Chondrocyte (in vitro differentiated cells): ENCODE results near the gene CD274. TPM values are rescaled to one million over a fixed set of nuclear protein-coding genes. Genes with fewer than 3 reads are reported as not detected.

ENCODE experiments used
- DNase-seq: peaks from one replicate; pipeline ENCODE4 v3.0.0; 2021; ENCODE audit warnings: mixed read lengths, low spot score
- H3K27ac Mint-ChIP-seq: one replicate; pipeline ENCODE4 v1.8.0; 2021; ENCODE audit warnings: mild to moderate bottlenecking, moderate library complexity, mixed read lengths; ENCODE audit not compliant: unreplicated experiment
- H3K27me3 Mint-ChIP-seq: 2 replicates; pipeline ENCODE4 v1.8.0; 2021; ENCODE audit warnings: low read depth, mixed read lengths
- H3K36me3 Mint-ChIP-seq: 2 replicates; pipeline ENCODE4 v1.8.0; 2021; ENCODE audit warnings: low read depth, mixed read lengths
- H3K4me1 Mint-ChIP-seq: 2 replicates; pipeline ENCODE4 v1.8.0; 2021; ENCODE audit warnings: low read depth, mild to moderate bottlenecking, mixed read lengths
- H3K4me3 Mint-ChIP-seq: one replicate; pipeline ENCODE4 v1.8.0; 2021; ENCODE audit warnings: mild to moderate bottlenecking, moderate library complexity, mixed read lengths; ENCODE audit not compliant: unreplicated experiment
- H3K9me3 Mint-ChIP-seq: 2 replicates; pipeline ENCODE4 v1.8.0; 2021; ENCODE audit warnings: low read depth, mixed read lengths
- CTCF ChIP-seq: fragments of 200-600 bp; sonication (generic); IDR thresholded peaks from 2 replicates; pipeline ENCODE4 v1.5.0; 2021; ENCODE audit warnings: antibody characterized with exemption, mild to moderate bottlenecking, moderate library complexity
- total RNA-seq: library from RNA; stranded (reverse); gene quantifications from 3 replicates; pipeline ENCODE4 v1.2.1, GENCODE V29; 2021

CD274 gene
- total RNA-seq, 1 donor from 2014 or later, result 0.12 TPM

DNA sequence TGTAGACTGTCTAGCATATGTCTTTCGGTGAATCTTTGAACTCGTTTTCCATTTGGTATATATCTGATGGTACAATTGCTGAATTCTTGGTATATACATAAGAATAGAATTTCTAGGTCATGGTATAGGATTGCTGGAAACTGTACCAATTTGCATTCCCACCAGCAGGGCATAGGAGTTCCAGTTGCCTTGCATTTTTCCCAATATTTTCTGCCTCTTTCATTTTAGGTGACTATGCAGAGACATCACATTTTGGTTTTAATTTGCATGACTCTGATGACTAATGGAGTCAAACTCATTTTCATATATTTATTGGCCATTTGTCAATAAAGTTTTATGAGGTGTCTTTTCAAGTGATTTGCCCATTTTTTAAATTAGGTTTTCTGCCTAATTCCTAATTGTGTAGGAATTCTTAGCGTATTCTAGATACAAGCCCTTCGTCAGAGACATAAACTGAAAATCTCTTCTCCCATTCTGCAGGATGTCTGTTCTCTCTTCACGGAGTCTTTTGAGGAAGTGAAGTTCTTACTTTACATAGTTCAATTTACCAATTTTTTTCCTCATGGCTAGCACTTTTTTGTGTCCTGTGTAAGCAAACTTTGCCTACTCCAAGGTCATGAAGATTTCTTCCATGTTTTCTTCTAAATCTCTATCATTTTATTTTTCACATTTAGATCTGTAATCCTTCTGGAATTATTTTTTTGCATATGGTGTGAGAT lies 31.1 kb downstream of the CD274 start:
- peak; percentile 44 for TF ChIP-seq CTCF
- Mint-ChIP-seq H3K36me3 (no peaks in the 10 kb centered on the region), H3K27ac (no peak overlapping the region), H3K4me3 (no peak overlapping the region), H3K27me3 (no peaks in the 10 kb centered on the region), H3K9me3 (peaks cover 8% of the 10 kb centered on the region), H3K4me1 (no peaks in the 10 kb centered on the region)
- no peak for DNase-seq

GRCh38 chr9:5482194-5482593 lies 31.9 kb downstream of the CD274 start:
- Mint-ChIP-seq H3K27me3 (no peaks in the 10 kb centered on the region), H3K9me3 (peaks cover 7% of the 10 kb centered on the region), H3K4me1 (no peaks in the 10 kb centered on the region), H3K27ac (no peak overlapping the region), H3K4me3 (no peak overlapping the region), H3K36me3 (no peaks in the 10 kb centered on the region)
- DNase-seq, result no peak
- TF ChIP-seq CTCF, result no peak

- no peak for TF ChIP-seq CTCF
- Mint-ChIP-seq H3K4me1 (no peaks in the 10 kb centered on the region), H3K27ac (no peak overlapping the region), H3K36me3 (no peaks in the 10 kb centered on the region), H3K27me3 (no peaks in the 10 kb centered on the region), H3K9me3 (peaks cover 3% of the 10 kb centered on the region), H3K4me3 (no peak overlapping the region)
- no peak for DNase-seq
These were observed 33.0 kb downstream of the CD274 start for GRCh38 chr9:5483306-5483705.

DNA sequence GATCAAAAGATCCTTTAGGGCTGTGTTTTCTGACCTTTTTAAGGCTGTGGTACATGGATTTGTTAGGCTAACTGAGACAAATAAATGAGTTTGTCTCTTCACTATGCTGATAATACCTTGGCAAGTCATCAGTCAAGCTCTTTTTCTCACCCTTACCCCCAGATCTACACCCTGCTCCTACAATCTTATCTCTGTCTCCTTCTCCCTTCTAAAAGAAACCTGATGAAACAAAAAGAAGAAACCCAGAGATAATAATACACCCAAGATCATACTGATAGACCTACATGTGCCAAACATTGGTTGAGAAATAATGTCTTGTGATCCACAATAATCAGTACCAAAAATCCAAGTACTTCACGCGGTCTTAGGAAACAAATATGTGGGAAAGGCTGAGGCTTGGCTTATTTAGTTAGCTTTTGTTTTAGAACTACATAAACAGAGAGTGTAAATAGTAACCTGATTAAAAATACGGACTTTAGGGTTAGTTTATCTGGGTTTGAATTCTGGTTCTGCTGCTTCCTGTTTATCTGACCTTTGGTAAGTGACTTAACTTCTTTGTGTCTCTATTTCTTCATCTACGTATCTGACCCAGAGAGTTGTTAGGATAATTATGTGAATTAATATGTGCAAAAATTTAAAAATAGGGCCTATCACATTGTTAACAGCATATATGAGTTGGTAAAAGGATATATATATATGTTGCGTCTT lies 35.2 kb downstream of the CD274 start:
- H3K27me3 Mint-ChIP-seq, result no peaks in the 10 kb centered on the region
- no peaks in the 10 kb centered on the region for H3K4me1 Mint-ChIP-seq
- TF ChIP-seq CTCF, result no peak
- H3K27ac Mint-ChIP-seq, result no peak overlapping the region
- no peaks in the 10 kb centered on the region for H3K9me3 Mint-ChIP-seq
- no peak overlapping the region for H3K4me3 Mint-ChIP-seq
- H3K36me3 Mint-ChIP-seq, result no peaks in the 10 kb centered on the region
- no peak for DNase-seq

GRCh38 chr9:5486988-5487387 lies 36.6 kb downstream of the CD274 start:
- no peaks in the 10 kb centered on the region for H3K27me3 Mint-ChIP-seq

More at GRCh38 chr9:5486988-5487387, 36.6 kb downstream of the CD274 start:
- H3K4me3 Mint-ChIP-seq, result no peak overlapping the region
- no peak for DNase-seq
- no peak for TF ChIP-seq CTCF
- no peaks in the 10 kb centered on the region for H3K4me1 Mint-ChIP-seq
- H3K9me3 Mint-ChIP-seq, result no peaks in the 10 kb centered on the region
- H3K36me3 Mint-ChIP-seq, result no peaks in the 10 kb centered on the region
- no peak overlapping the region for H3K27ac Mint-ChIP-seq
